Measurements from ENCODE around the gene TSKU.

Gene TSKU

GRCh38 chr11:76844511-76844910 is 61.4 kb downstream of the TSKU start:
- no peak for DNase-seq (ENCODE audit: low read depth in 1 of 2, low spot score in 1 of 2)

DNA sequence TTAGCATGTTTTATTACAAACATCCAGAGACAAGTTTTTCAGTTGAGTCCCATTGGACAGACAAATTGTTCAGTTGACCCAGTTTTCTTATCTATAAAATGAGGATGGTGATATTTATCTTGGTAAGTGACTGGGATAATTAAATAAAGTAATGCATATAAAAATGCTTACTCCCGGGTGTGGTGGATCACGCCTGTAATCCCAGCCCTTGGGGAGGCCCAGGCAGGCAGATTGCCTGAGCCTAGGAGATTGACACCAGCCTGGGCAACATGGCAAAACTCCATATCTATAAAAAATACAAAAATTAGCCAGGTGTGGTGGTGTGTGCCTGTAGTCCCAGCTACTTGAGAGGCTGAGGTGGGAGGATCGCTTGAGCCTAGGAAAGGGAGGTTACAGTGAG is 61.9 kb downstream of the TSKU start:
- no peak for DNase-seq (ENCODE audit: low read depth in 1 of 2, low spot score in 1 of 2)

GRCh38 chr11:76846441-76846840 is 63.3 kb downstream of the TSKU start:
- DNase-seq (ENCODE audit: low read depth in 1 of 2, low spot score in 1 of 2): no peak

All from activated CD4-positive, alpha-beta T cell treated with anti-CD3 and anti-CD28 coated beads, Interleukin-2, amount 50 U/mL, for 24 hours (primary cell).